Bronchial epithelial cell (primary cell): ENCODE results near the gene IFIT1. TPM values are rescaled to one million over a fixed set of nuclear protein-coding genes. Genes with fewer than 3 reads are reported as not detected.
A peak's percentile ranks its signal among the peaks of the same experiment; 100 is the strongest.
"Not testable (repeated sequence)": the region's sequence is repeated elsewhere in the genome, so short reads cannot be mapped to it uniquely, and the experiment has no call there.

Experiments used
- DNase-seq: peaks from one replicate; pipeline ENCODE4 v3.0.0-alpha.2; 2010; ENCODE audit warnings: low read depth
- FAIRE-seq: peaks from 2 replicates; lab custom pipeline; 2011; peaks lifted over from hg19 to GRCh38; lab: Jason Lieb, UNC
- H3K27me3 ChIP-seq: 2 replicates; pipeline ENCODE4 v1.5.1; 2011; ENCODE audit warnings: low read length; ENCODE audit not compliant: control insufficient read depth, insufficient read depth
- H3K36me3 ChIP-seq: 2 replicates; pipeline ENCODE4 v1.5.1; 2011; ENCODE audit warnings: low read length; ENCODE audit not compliant: control insufficient read depth, insufficient read depth
- H3K4me3 ChIP-seq: 2 replicates; pipeline ENCODE4 v1.5.1; 2011; ENCODE audit warnings: mild to moderate bottlenecking, low read depth, low read length, control low read depth
- CTCF ChIP-seq: IDR thresholded peaks from 2 replicates; pipeline ENCODE4 v1.5.1; 2011; ENCODE audit warnings: mild to moderate bottlenecking, moderate library complexity, low read length, control low read depth, inconsistent platforms; ENCODE audit not compliant: insufficient read depth, severe bottlenecking
- total RNA-seq: library from RNA; depleted of rRNA; stranded (reverse); fragments of >200 nt; gene quantifications from 2 replicates; pipeline ENCODE4 v1.2.1, GENCODE V29; 2014

Gene IFIT1
- total RNA-seq, 1 donor from 2014 or later = 0.26 TPM

DNA sequence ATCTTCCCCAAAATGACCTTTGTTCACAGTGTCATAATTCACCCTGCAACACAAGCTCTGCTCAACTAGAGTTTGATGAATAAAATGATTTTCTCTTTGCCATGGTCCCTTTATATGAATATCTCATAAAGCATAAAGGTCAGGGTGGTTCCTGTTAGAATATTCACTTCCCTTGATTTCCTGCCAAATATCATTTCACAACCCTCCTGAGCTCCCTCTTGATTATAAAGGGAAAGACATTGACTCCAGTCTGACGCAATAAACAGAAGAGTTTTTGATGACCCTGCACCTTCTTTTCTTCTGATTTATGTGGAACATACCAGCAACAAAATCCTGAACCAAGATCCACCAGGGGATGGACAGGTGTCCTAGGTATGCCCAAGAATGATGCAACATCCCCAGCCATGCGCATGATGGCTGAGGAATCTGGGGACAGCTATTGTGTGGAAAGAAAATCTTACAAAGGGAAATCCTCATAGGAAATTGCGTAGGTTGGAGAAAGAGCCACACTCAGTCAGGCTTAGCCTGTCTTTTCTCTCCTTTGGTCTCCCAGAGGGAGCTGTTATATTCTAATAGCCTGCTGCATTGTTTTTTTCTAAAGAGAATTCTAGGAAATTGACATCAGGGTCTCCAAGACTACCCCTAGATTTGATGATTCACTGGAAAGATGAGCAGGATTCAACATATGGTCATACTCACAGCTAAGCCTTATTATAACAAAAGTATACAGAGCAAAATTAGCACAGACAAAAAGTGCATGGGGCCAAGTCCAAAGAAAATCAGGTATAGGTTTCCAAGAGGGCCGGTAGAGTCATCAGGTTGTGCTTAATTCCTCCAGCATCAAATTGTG lies 45.8 kb upstream of the IFIT1 start:
- TF ChIP-seq CTCF = no peak
- H3K27me3 ChIP-seq = no peaks in the 10 kb centered on the region
- DNase-seq = peak; percentile 86
- H3K36me3 ChIP-seq = no peaks in the 10 kb centered on the region
- FAIRE-seq = no peak
- H3K4me3 ChIP-seq = no peak overlapping the region

GRCh38 chr10:89347701-89348457 lies 44.5 kb upstream of the IFIT1 start:
- no peaks in the 10 kb centered on the region for H3K36me3 ChIP-seq
- no peak for TF ChIP-seq CTCF
- DNase-seq (no peak), FAIRE-seq (no peak)
- H3K27me3 ChIP-seq = no peaks in the 10 kb centered on the region
- no peak overlapping the region for H3K4me3 ChIP-seq

DNA sequence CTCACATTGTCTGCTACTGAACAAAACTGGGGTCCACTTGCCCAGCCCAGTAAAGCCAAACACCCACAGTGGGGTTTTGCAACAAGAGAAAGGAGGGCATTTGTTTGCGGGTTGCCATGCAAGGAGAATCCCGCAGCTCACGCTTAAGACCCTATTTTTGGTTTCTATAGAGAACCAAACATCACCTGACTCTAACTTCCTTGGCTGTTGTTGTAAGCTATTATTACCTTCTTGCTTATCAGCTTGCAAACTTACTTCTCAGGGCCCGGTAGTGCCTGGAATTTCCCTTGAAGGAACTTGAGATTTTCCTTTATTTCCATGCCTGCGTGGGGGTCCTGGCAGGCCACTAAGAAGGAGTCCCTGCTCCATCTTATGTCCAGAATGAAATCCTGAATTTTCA lies 43.9 kb upstream of the IFIT1 start:
- TF ChIP-seq CTCF = no peak
- FAIRE-seq (no peak), DNase-seq (no peak)
- H3K27me3 ChIP-seq = no peaks in the 10 kb centered on the region
- no peak overlapping the region for H3K4me3 ChIP-seq
- no peaks in the 10 kb centered on the region for H3K36me3 ChIP-seq

DNA sequence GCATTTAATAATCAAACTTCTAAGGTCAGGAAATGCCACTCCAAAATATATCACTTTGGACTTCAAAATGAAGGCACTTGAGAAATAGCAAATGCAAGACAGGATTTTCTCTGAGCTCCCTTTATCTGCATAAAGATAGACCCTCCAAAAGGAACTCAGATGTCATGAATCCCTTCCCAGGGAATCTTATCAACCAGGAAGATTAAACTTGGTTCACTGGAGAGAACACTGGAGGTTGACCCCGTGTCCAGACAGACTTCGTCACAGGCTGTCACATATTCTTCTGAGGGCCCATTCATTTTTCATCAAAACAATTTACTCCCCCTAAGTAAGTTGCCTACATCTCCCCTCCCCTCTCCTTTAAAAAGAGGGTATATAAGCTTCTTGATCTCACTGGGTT lies 43.4 kb upstream of the IFIT1 start:
- no peak for TF ChIP-seq CTCF
- FAIRE-seq (no peak), DNase-seq (no peak)
- Histone ChIP-seq H3K27me3 (no peaks in the 10 kb centered on the region), H3K36me3 (no peaks in the 10 kb centered on the region), H3K4me3 (no peak overlapping the region)

DNA sequence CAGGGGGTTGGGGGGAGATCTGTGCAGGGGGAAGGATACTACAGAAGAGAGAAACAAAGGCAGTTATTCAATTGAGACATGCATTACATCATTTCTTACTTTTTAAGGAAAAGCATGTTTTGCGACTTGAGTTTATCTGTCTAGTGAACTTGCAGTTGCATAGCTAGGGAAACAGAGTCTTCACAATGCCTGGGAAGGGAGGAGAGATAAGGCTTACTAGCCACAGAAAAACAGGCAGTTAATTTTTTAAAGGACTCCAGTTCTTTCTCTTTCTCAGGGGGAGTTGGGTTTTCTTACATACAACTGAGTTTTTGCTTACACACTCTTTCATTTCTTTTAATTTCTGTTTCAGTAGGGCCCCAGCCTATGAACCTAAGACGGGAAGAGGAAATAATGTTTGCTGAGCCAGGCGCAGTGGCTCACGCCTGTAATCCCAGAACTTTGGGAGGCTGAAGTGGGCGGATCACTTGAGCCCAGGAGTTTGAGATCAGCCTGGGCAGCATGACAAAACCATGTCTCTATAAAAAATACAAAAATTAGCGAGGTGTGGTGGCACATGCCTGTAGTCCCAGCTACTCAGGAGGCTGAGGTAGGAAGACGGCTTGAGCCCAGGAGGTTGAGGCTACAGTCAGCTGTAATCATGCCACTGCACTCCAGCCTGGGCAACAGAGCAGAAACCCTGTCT lies 41.6 kb upstream of the IFIT1 start:
- not testable (repeated sequence) for H3K4me3 ChIP-seq, FAIRE-seq, H3K27me3 ChIP-seq, H3K36me3 ChIP-seq
- DNase-seq = peak; percentile 35

GRCh38 chr10:89351412-89351779 lies 41.0 kb upstream of the IFIT1 start:
- DNase-seq (peak; percentile 40), FAIRE-seq (no peak)
- TF ChIP-seq CTCF = no peak
- Histone ChIP-seq H3K36me3 (no peaks in the 10 kb centered on the region), H3K27me3 (no peaks in the 10 kb centered on the region), H3K4me3 (no peak overlapping the region)
